Loucy (cell line): ENCODE measurements around the gene BMP4.

Experiments used
- H2AFZ ChIP-seq: fragments of 200-600 bp; sonication (generic); 2 replicates; pipeline ENCODE4 v1.6.0; 2016; ENCODE audit warnings: antibody characterized with exemption, mild to moderate bottlenecking, low read length, moderate library complexity
- H3F3A ChIP-seq: fragments of 200-600 bp; 2 replicates; pipeline ENCODE4 v1.6.0; 2016; ENCODE audit warnings: antibody characterized with exemption, low read depth, mild to moderate bottlenecking
- H3K27me3 ChIP-seq: fragments of 200-600 bp; sonication (generic); 2 replicates; pipeline ENCODE4 v1.6.1; 2014; ENCODE audit warnings: low read length, mild to moderate bottlenecking; ENCODE audit not compliant: insufficient read depth, poor library complexity, severe bottlenecking
- H3K36me3 ChIP-seq: fragments of 200-600 bp; sonication (generic); 2 replicates; pipeline ENCODE4 v1.6.1; 2016; ENCODE audit warnings: low read length; ENCODE audit not compliant: insufficient read depth
- H3K4me1 ChIP-seq: fragments of 200-600 bp; sonication (generic); 2 replicates; pipeline ENCODE4 v1.5.1; 2014; ENCODE audit warnings: low read length, mild to moderate bottlenecking; ENCODE audit not compliant: insufficient read depth, poor library complexity, severe bottlenecking
- H3K4me2 ChIP-seq: fragments of 200-600 bp; sonication (generic); 2 replicates; pipeline ENCODE4 v1.6.0; 2014; ENCODE audit warnings: antibody characterized with exemption, low read length, low read depth, mild to moderate bottlenecking; ENCODE audit not compliant: poor library complexity, severe bottlenecking
- H3K4me3 ChIP-seq: fragments of 200-600 bp; sonication (generic); 2 replicates; pipeline ENCODE4 v1.5.1; 2014; ENCODE audit warnings: low read length, mild to moderate bottlenecking, mixed read lengths; ENCODE audit not compliant: poor library complexity, severe bottlenecking
- H3K79me2 ChIP-seq: fragments of 200-600 bp; sonication (generic); 2 replicates; pipeline ENCODE4 v1.6.1; 2014; ENCODE audit warnings: low read length; ENCODE audit not compliant: insufficient read depth
- H3K9ac ChIP-seq: fragments of 200-600 bp; sonication (generic); 2 replicates; pipeline ENCODE4 v1.6.0; 2014; ENCODE audit warnings: mild to moderate bottlenecking, low read depth, low read length, moderate library complexity; ENCODE audit not compliant: poor library complexity, severe bottlenecking
- H3K9me2 ChIP-seq: fragments of 200-600 bp; sonication (generic); replicated peaks from 2 replicates; pipeline ENCODE4 v1.6.1; 2016; ENCODE audit warnings: low read depth, low read length, mixed read lengths
- H3K9me3 ChIP-seq: fragments of 200-600 bp; sonication (generic); 2 replicates; pipeline ENCODE4 v1.6.1; 2014; ENCODE audit warnings: mild to moderate bottlenecking, antibody characterized with exemption, low read length, low read depth; ENCODE audit not compliant: insufficient read depth
- H4K20me1 ChIP-seq: fragments of 200-600 bp; sonication (generic); 2 replicates; pipeline ENCODE4 v1.6.0; 2014; ENCODE audit warnings: antibody characterized with exemption, low read length, mild to moderate bottlenecking; ENCODE audit not compliant: insufficient read depth, poor library complexity, severe bottlenecking
- CTCF ChIP-seq: fragments of 200-600 bp; sonication (generic); conservative IDR thresholded peaks from 2 replicates; pipeline ENCODE4 v1.5.1; 2014; ENCODE audit warnings: mild to moderate bottlenecking, antibody characterized with exemption, low read length
- EZH2phosphoT487 ChIP-seq: fragments of 200-600 bp; IDR thresholded peaks from 2 replicates; pipeline ENCODE4 v1.6.1; 2018; ENCODE audit warnings: antibody characterized with exemption, mild to moderate bottlenecking, moderate library complexity, borderline replicate concordance

The BMP4 gene

GRCh38 chr14:53900499-53900898, 56.1 kb downstream of the BMP4 start:
- H3K9ac ChIP-seq: no peak overlapping the region
- H3K79me2 ChIP-seq: no peaks in the 10 kb centered on the region
- no peak overlapping the region for H3K4me3 ChIP-seq
- TF ChIP-seq CTCF: no peak
- no peak for TF ChIP-seq EZH2phosphoT487
- no peaks in the 10 kb centered on the region for H3K27me3 ChIP-seq
- no peak overlapping the region for H3K4me2 ChIP-seq
- H3K9me3 ChIP-seq: 0 out of 2 replicates have a peak, but pooled peaks cover 4% of the 10 kb centered on the region
- no peak overlapping the region for H2AFZ ChIP-seq
- H3K36me3 ChIP-seq: no peaks in the 10 kb centered on the region
- H4K20me1 ChIP-seq: no peaks in the 10 kb centered on the region
- H3K9me2 ChIP-seq: no peaks in the 10 kb centered on the region
- H3K4me1 ChIP-seq: no peaks in the 10 kb centered on the region
- H3F3A ChIP-seq: no peaks in the 10 kb centered on the region
